HepG2 (cell line): ENCODE measurements around the gene GLG1. TPM values are rescaled to one million over a fixed set of nuclear protein-coding genes. Genes with fewer than 3 reads are reported as not detected.
"Not testable (repeated sequence)": the region's sequence is repeated elsewhere in the genome, so short reads cannot be mapped to it uniquely, and the experiment has no call there.

Source experiments
- ATAC-seq: fragments of 200-7000 bp; cut with Tn5 transposase; 3 replicates; pipeline ENCODE4 v1.9.1; 2020; ENCODE audit warnings: mild to moderate bottlenecking, moderate library complexity
- BruUV-seq: library from RNA; stranded (reverse); fragments of 400-500 nt; replicated peaks from 2 replicates; lab custom pipeline; 2021; lab: Mats Ljungman, UMichigan
- CTCF ChIA-PET: fragments of 300-600 bp; formaldehyde crosslinking; extraction: SDS; loops from one replicate; lab custom pipeline; 2021; ENCODE audit warnings: low total read pairs, inconsistent platforms, low intra/inter-chr PET ratio; lab: Yijun Ruan, JAX
- POLR2A ChIA-PET: fragments of 350-600 bp; sonication (Branson Sonifier 250); formaldehyde crosslinking; loops from one replicate; lab custom pipeline; 2020; ENCODE audit warnings: antibody characterized with exemption, inconsistent platforms; lab: Yijun Ruan, JAX
- DNase-seq: peaks from one replicate; pipeline ENCODE4 v3.0.0-alpha.2; 2015; ENCODE audit warnings: low spot score
- FAIRE-seq: peaks from 3 replicates; lab custom pipeline; 2011; peaks lifted over from hg19 to GRCh38; lab: Jason Lieb, UNC
- H2AFZ ChIP-seq: one replicate; pipeline ENCODE4 v1.6.1; 2011; ENCODE audit warnings: low read length, inconsistent platforms
- H3K27ac ChIP-seq: fragments of 300-600 bp; 3 replicates; pipeline ENCODE4 v1.8.0; 2011; ENCODE audit warnings: mixed run types, mild to moderate bottlenecking, mixed read lengths, low read length, inconsistent platforms; ENCODE audit not compliant: insufficient read depth; ENCODE audit errors: extremely low read length
- H3K27me3 ChIP-seq, 2 experiments: fragments of 200-600 bp in 1 of 2; 2 replicates in 1 of 2; 3 replicates in 1 of 2; pipeline versions ENCODE4 v1.6.0 to v1.8.0; 2011; ENCODE audit warnings: low read length in 2 of 2, mild to moderate bottlenecking in 2 of 2, moderate library complexity in 2 of 2, inconsistent platforms in 1 of 2; ENCODE audit not compliant: insufficient read depth in 2 of 2, control insufficient read depth in 1 of 2
- H3K36me3 ChIP-seq, 2 experiments: fragments of 200-600 bp in 1 of 2; replicated peaks in 1 of 2; 2 replicates in 1 of 2; 3 replicates in 1 of 2; pipeline versions ENCODE4 v1.5.1 to v1.8.0; 2011; ENCODE audit warnings: low read length in 2 of 2, inconsistent platforms in 1 of 2; ENCODE audit not compliant: insufficient read depth in 2 of 2, control insufficient read depth in 1 of 2
- H3K4me1 ChIP-seq: 2 replicates; pipeline ENCODE4 v1.5.1; 2012; ENCODE audit warnings: low read length, inconsistent platforms; ENCODE audit not compliant: insufficient read depth
- H3K4me2 ChIP-seq: 2 replicates; pipeline ENCODE4 v1.6.0; 2011; ENCODE audit warnings: low read depth, low read length, inconsistent platforms
- H3K4me3 ChIP-seq, 3 experiments: fragments of 200-600 bp in 1 of 3; sonication (generic), shearing (Covaris generic) in 1 of 3; replicated peaks in 1 of 3; 2 replicates each; pipeline ENCODE4 v1.5.1; 2011 to 2016; ENCODE audit warnings: low read length in 3 of 3, inconsistent platforms in 2 of 3, low read depth in 2 of 3, mild to moderate bottlenecking in 2 of 3, control low read depth in 1 of 3, mixed read lengths in 1 of 3; ENCODE audit not compliant: insufficient read depth in 1 of 3
- H3K79me2 ChIP-seq: one replicate; pipeline ENCODE4 v1.6.1; 2011; ENCODE audit warnings: low read length, inconsistent platforms; ENCODE audit not compliant: insufficient read depth
- H3K9ac ChIP-seq: 2 replicates; pipeline ENCODE4 v1.6.0; 2011; ENCODE audit warnings: mild to moderate bottlenecking, low read depth, low read length, inconsistent platforms; ENCODE audit not compliant: insufficient read depth
- H3K9me3 ChIP-seq: 2 replicates; pipeline ENCODE4 v1.5.1; 2012; ENCODE audit warnings: mild to moderate bottlenecking, low read length
- H4K20me1 ChIP-seq: 2 replicates; pipeline ENCODE4 v1.6.0; 2011; ENCODE audit warnings: inconsistent platforms, mild to moderate bottlenecking, low read length, moderate library complexity; ENCODE audit not compliant: insufficient read depth
- ATF7 ChIP-seq, 2 experiments: fragments of 450-650 bp in 1 of 2; sonication (generic) in 1 of 2; formaldehyde crosslinking in 1 of 2; IDR thresholded peaks; 2 replicates each; pipeline versions ENCODE4 v1.4.0 to v1.6.1; 2016 to 2020; ENCODE audit warnings: antibody characterized with exemption in 1 of 2, mild to moderate bottlenecking in 1 of 2, missing genetic modification reagents in 1 of 2
- WGBS: methylation state at CpG from one replicate; pipeline ENCODE4 v1.1.6; 2017; ENCODE audit warnings: low lambda C conversion rate; 5-methylcytosine and 5-hydroxymethylcytosine counted together
- in situ Hi-C: cut with HindIII; loops from 2 replicates; pipeline ENCODE4 v1.10.0; 2017; ENCODE audit warnings: low pct_unique_long_range_greater_than_20kb; ENCODE audit not compliant: extremely low pct_ligation_motif_present
- intact Hi-C: fragments of 100-400 bp; cut with micrococcal nuclease; formaldehyde crosslinking; loops from one replicate; pipeline ENCODE4 v1.10.0; 2022; ENCODE audit not compliant: unreplicated experiment
- polyA plus RNA-seq, 8 experiments: library from polyadenylated mRNA; depleted of rRNA in 3 of 8; stranded (reverse) in 7 of 8; unstranded in 1 of 8; fragments of >200 nt; fragmentation: Illumina TruSeq in 4 of 8; extraction: Trizol in 4 of 8; gene quantifications; 2 replicates each; pipeline versions ENCODE4 v1.2.1 to v1.2.3, GENCODE V29; 2011 to 2016; ENCODE audit warnings: low read depth in 4 of 8, missing spikeins in 1 of 8, mixed read lengths in 1 of 8; ENCODE audit not compliant: insufficient read depth in 1 of 8
- total RNA-seq, 5 experiments: library from RNA; depleted of rRNA; stranded (reverse); fragments of >200 nt; fragmentation: Illumina TruSeq; extraction: Trizol; gene quantifications; 2 replicates each; pipeline ENCODE4 v1.2.3, GENCODE V29; 2016; ENCODE audit warnings: low read depth in 1 of 5

The GLG1 gene
- total and polyA plus RNA-seq, 2 of the 13 experiments (the other 11 are each of a cell fraction or from before 2014, with no cell fraction given): 87.7 to 141 TPM

GRCh38 chr16:74538801-74539200 is 68.1 kb downstream of the GLG1 start:
- intact Hi-C loops, H3K4me3 ChIP-seq, CTCF ChIA-PET, DNase-seq, POLR2A ChIA-PET, H3K27me3 ChIP-seq, H3K9ac ChIP-seq, in situ Hi-C loops, ATAC-seq, H3K27ac ChIP-seq, H3K36me3 ChIP-seq, FAIRE-seq, H3K4me2 ChIP-seq, BruUV-seq, H4K20me1 ChIP-seq, H2AFZ ChIP-seq, H3K9me3 ChIP-seq, H3K79me2 ChIP-seq: not testable (repeated sequence)
- H3K4me1 ChIP-seq: peaks cover 22% of the 10 kb centered on the region
- 100% methylated on average over 1 of the region's 3 CpGs for WGBS

- intact Hi-C loops, POLR2A ChIA-PET, H3K4me3 ChIP-seq: not testable (repeated sequence)
Measured at GRCh38 chr16:74537746-74538145, 69.2 kb downstream of the GLG1 start.

GRCh38 chr16:74534650-74535049 is 72.3 kb downstream of the GLG1 start:
- WGBS: 98% methylated on average over 4 of the region's 4 CpGs
- FAIRE-seq; H3K27ac ChIP-seq; DNase-seq; TF ChIP-seq ATF7 (CRISPR knock-in tag; IDR thresholded peaks at IDR 0.05): not testable (repeated sequence)
- TF ChIP-seq ATF7 (IDR thresholded peaks at IDR 0.05): peak; percentile 58
- TF ChIP-seq, all 625 proteins: peak for 1; not testable (repeated sequence) for 624
- H2AFZ ChIP-seq, H3K79me2 ChIP-seq, H3K9me3 ChIP-seq, H3K27me3 ChIP-seq, H3K4me2 ChIP-seq, POLR2A ChIA-PET, H4K20me1 ChIP-seq, CTCF ChIA-PET, ATAC-seq, H3K9ac ChIP-seq, H3K36me3 ChIP-seq, H3K4me3 ChIP-seq, intact Hi-C loops, H3K4me1 ChIP-seq, in situ Hi-C loops, BruUV-seq: not testable (repeated sequence)

More at GRCh38 chr16:74537746-74538145, 69.2 kb downstream of the GLG1 start:
- H3K27ac ChIP-seq, in situ Hi-C loops, H4K20me1 ChIP-seq, H3K79me2 ChIP-seq, H3K4me2 ChIP-seq, H3K9ac ChIP-seq, H2AFZ ChIP-seq, DNase-seq, BruUV-seq, H3K27me3 ChIP-seq, FAIRE-seq, H3K9me3 ChIP-seq, H3K36me3 ChIP-seq, CTCF ChIA-PET, ATAC-seq: not testable (repeated sequence)
- peaks cover 12% of the 10 kb centered on the region for H3K4me1 ChIP-seq
- whole genome bisulfite sequencing: 91% methylated on average over 1 of the region's 1 CpG
